ENCODE data around the gene THADA. TPM values are rescaled to one million over a fixed set of nuclear protein-coding genes. Genes with fewer than 3 reads are reported as not detected.
A peak's percentile ranks its signal among the peaks of the same experiment; 100 is the strongest.
"Not testable (repeated sequence)": the region's sequence is repeated elsewhere in the genome, so short reads cannot be mapped to it uniquely, and the experiment has no call there.

Gene THADA
- total and polyA plus RNA-seq, 9 donors: 14.4 to 24.3 (median 18.1) TPM

GRCh38 chr2:43289331-43289730 is 306.5 kb downstream of the THADA start:
- no CpG with 5 or more reads among the region's 4 CpGs for WGBS (ENCODE audit: insufficient coverage)
- Histone ChIP-seq H3K27ac (ENCODE audit: low read length) (no peak overlapping the region), H3K27me3 (ENCODE audit: control insufficient read depth, insufficient read depth, low read length) (no peaks in the 10 kb centered on the region), H3K4me3 (ENCODE audit: low read length) (no peak overlapping the region), H3K4me1 (ENCODE audit: control insufficient read depth, insufficient read depth, low read length) (no peaks in the 10 kb centered on the region), H3K9me3 (replicated peaks; ENCODE audit: control insufficient read depth, low read depth, low read length) (peaks cover 10% of the 10 kb centered on the region), H3K36me3 (ENCODE audit: control insufficient read depth, insufficient read depth, low read length) (peaks cover 37% of the 10 kb centered on the region)
- DNase-seq: no peak

- 78% methylated on average over 1 of the region's 4 CpGs for WGBS (ENCODE audit: insufficient coverage)
- peaks cover 15% of the 10 kb centered on the region for H3K9me3 ChIP-seq (replicated peaks; ENCODE audit: control insufficient read depth, low read depth, low read length)
- no peaks in the 10 kb centered on the region for H3K4me1 ChIP-seq (ENCODE audit: control insufficient read depth, insufficient read depth, low read length)
- H3K4me3 ChIP-seq (ENCODE audit: low read length): no peak overlapping the region
- H3K36me3 ChIP-seq (ENCODE audit: control insufficient read depth, insufficient read depth, low read length): peaks cover 43% of the 10 kb centered on the region
- no peak overlapping the region for H3K27ac ChIP-seq (ENCODE audit: low read length)
- no peak for DNase-seq
- no peaks in the 10 kb centered on the region for H3K27me3 ChIP-seq (ENCODE audit: control insufficient read depth, insufficient read depth, low read length)
Measured at GRCh38 chr2:43288417-43289305, 307.2 kb downstream of the THADA start.

- no peaks in the 10 kb centered on the region for H3K4me1 ChIP-seq (ENCODE audit: control insufficient read depth, insufficient read depth, low read length)
- no peaks in the 10 kb centered on the region for H3K27me3 ChIP-seq (ENCODE audit: control insufficient read depth, insufficient read depth, low read length)
- H3K36me3 ChIP-seq (ENCODE audit: control insufficient read depth, insufficient read depth, low read length): peaks cover 57% of the 10 kb centered on the region
- DNase-seq: no peak
- H3K27ac ChIP-seq (ENCODE audit: low read length): no peak overlapping the region
- no peak overlapping the region for H3K4me3 ChIP-seq (ENCODE audit: low read length)
- WGBS (ENCODE audit: insufficient coverage): 90% methylated on average over 2 of the region's 2 CpGs
- peaks cover 15% of the 10 kb centered on the region for H3K9me3 ChIP-seq (replicated peaks; ENCODE audit: control insufficient read depth, low read depth, low read length)
Measured at GRCh38 chr2:43285987-43286386, 309.9 kb downstream of the THADA start.

GRCh38 chr2:43284967-43285366 is 310.9 kb downstream of the THADA start:
- Histone ChIP-seq H3K36me3 (ENCODE audit: control insufficient read depth, insufficient read depth, low read length) (peaks cover 53% of the 10 kb centered on the region), H3K27me3 (ENCODE audit: control insufficient read depth, insufficient read depth, low read length) (no peaks in the 10 kb centered on the region), H3K4me1 (ENCODE audit: control insufficient read depth, insufficient read depth, low read length) (no peaks in the 10 kb centered on the region), H3K27ac (ENCODE audit: low read length) (no peak overlapping the region), H3K9me3 (replicated peaks; ENCODE audit: control insufficient read depth, low read depth, low read length) (peaks cover 15% of the 10 kb centered on the region), H3K4me3 (ENCODE audit: low read length) (no peak overlapping the region)
- no peak for DNase-seq
- no CpG with 5 or more reads among the region's 1 CpG for WGBS (ENCODE audit: insufficient coverage)

DNA sequence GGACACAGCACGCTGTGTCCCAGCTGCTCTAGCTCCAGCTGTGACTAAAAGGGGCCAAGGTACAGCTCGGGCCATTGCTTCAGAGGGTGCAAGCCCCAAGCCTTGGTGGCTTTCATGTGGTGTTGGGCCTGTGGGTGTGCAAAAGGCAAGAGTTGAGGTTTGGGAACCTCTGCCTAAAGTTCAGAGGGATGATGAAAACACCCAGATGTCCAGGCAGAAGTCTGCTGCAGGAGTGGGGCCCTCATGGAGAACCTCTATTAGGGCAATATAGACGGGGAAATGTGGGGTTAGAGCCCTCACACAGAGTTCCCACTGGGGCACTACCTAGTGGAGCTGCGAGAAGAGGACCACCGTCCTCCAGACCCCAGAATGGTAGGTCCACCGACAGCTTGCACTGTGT is 311.5 kb downstream of the THADA start:
- H3K27ac ChIP-seq (ENCODE audit: low read length); H3K27me3 ChIP-seq (ENCODE audit: control insufficient read depth, insufficient read depth, low read length); H3K4me3 ChIP-seq (ENCODE audit: low read length); H3K4me1 ChIP-seq (ENCODE audit: control insufficient read depth, insufficient read depth, low read length); DNase-seq: not testable (repeated sequence)
- 97% methylated on average over 6 of the region's 6 CpGs for WGBS (ENCODE audit: insufficient coverage)
- Histone ChIP-seq H3K36me3 (ENCODE audit: control insufficient read depth, insufficient read depth, low read length) (peaks cover 55% of the 10 kb centered on the region), H3K9me3 (replicated peaks; ENCODE audit: control insufficient read depth, low read depth, low read length) (peaks cover 15% of the 10 kb centered on the region)

DNA sequence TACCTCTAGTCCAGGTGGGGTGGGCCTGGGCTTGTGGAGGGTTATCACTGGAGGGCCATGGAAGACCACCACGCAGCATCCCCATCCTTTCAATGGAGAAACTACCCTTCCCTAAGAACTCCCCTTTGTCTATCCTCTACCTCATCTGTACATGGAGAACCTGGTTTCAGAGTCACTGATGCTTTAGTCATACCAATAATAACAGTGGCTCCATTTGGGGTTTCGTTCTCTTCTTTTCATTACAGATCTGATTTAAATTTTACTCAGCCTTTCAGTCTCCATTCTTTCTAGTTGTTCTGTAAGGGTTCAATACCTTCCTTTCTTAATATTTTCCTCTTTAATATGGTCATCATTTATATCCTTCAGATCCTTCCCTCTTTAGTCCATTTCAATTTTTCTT is 314.8 kb downstream of the THADA start:
- Histone ChIP-seq H3K9me3 (replicated peaks; ENCODE audit: control insufficient read depth, low read depth, low read length) (peaks cover 15% of the 10 kb centered on the region), H3K27me3 (ENCODE audit: control insufficient read depth, insufficient read depth, low read length) (no peaks in the 10 kb centered on the region), H3K4me3 (ENCODE audit: low read length) (no peak overlapping the region), H3K4me1 (ENCODE audit: control insufficient read depth, insufficient read depth, low read length) (peaks cover 23% of the 10 kb centered on the region), H3K36me3 (ENCODE audit: control insufficient read depth, insufficient read depth, low read length) (peaks cover 48% of the 10 kb centered on the region), H3K27ac (ENCODE audit: low read length) (no peak overlapping the region)
- DNase-seq: no peak
- WGBS (ENCODE audit: insufficient coverage): no CpG with 5 or more reads among the region's 2 CpGs

- Histone ChIP-seq H3K9me3 (replicated peaks; ENCODE audit: control insufficient read depth, low read depth, low read length) (peaks cover 6% of the 10 kb centered on the region), H3K27me3 (ENCODE audit: control insufficient read depth, insufficient read depth, low read length) (no peaks in the 10 kb centered on the region), H3K27ac (ENCODE audit: low read length) (no peak overlapping the region), H3K4me1 (ENCODE audit: control insufficient read depth, insufficient read depth, low read length) (peaks cover 30% of the 10 kb centered on the region), H3K36me3 (ENCODE audit: control insufficient read depth, insufficient read depth, low read length) (peaks cover 34% of the 10 kb centered on the region), H3K4me3 (ENCODE audit: low read length) (no peak overlapping the region)
- 93% methylated on average over 2 of the region's 8 CpGs for WGBS (ENCODE audit: insufficient coverage)
- DNase-seq: no peak
Measured at GRCh38 chr2:43279317-43279840, 316.5 kb downstream of the THADA start.

DNA sequence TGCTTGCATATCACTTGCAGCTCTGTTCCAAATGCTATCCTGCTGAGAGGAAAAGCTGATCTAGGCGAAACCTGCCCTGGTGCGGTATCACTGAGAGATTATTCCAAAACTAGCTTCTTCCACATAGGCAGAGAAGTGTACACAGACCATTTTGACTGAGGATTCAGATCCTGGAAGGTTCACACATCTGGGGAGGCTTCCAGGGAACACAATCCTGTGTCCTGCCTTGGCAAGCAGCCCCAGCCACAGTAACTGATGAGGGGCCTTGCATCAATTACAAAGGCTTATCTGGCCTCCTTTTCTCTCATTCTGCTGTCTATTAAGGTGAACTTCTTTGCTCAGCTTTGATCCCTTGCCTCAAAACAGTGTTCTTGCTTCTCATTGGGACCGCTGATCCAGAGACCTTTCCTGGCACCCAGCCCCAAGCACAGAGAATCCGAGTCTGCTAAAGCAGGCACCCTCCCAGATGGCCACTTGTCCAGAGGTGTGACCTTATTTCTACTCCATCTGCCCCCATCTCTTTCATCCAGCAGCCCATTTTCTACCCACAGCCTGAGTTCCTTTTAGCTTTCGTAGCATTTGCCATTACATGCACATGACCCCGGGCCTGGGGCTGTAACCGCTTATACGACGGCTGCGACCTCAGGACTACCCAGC is 317.1 kb downstream of the THADA start:
- Histone ChIP-seq H3K4me1 (ENCODE audit: control insufficient read depth, insufficient read depth, low read length) (peaks cover 30% of the 10 kb centered on the region), H3K9me3 (replicated peaks; ENCODE audit: control insufficient read depth, low read depth, low read length) (peaks cover under 1% of the 10 kb centered on the region), H3K36me3 (ENCODE audit: control insufficient read depth, insufficient read depth, low read length) (peaks cover 32% of the 10 kb centered on the region), H3K27me3 (ENCODE audit: control insufficient read depth, insufficient read depth, low read length) (no peaks in the 10 kb centered on the region), H3K4me3 (ENCODE audit: low read length) (no peak overlapping the region), H3K27ac (ENCODE audit: low read length) (peak overlapping the region; percentile 60)
- DNase-seq: peak; percentile 62
- 50% methylated on average over 7 of the region's 10 CpGs for WGBS (ENCODE audit: insufficient coverage)

DNA sequence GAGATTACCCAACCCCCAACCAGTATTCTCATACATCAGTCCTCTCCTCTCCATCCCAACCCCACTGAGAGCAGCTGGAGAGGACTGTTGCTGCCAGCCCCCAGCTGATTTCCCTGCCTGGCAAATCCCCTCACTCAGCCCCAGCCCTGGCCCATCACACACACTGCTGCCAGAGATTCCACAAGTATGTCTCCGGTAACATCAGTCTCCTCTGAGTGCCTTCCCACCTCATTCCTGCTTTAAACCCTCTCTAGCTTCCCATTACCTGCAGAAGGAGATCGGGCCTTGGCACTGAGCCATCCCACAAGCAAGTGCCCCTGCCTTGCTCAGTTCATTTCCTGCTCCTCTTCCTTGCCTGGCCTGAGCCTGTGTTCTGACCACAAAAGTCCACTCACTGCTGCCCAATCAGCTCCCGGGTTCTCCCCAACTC is 318.9 kb downstream of the THADA start:
- H3K36me3 ChIP-seq (ENCODE audit: control insufficient read depth, insufficient read depth, low read length): peaks cover 14% of the 10 kb centered on the region
- H3K27me3 ChIP-seq (ENCODE audit: control insufficient read depth, insufficient read depth, low read length): no peaks in the 10 kb centered on the region
- H3K9me3 ChIP-seq (replicated peaks; ENCODE audit: control insufficient read depth, low read depth, low read length): no peaks in the 10 kb centered on the region
- H3K4me1 ChIP-seq (ENCODE audit: control insufficient read depth, insufficient read depth, low read length): peaks cover 30% of the 10 kb centered on the region
- 39% methylated on average over 3 of the region's 3 CpGs for WGBS (ENCODE audit: insufficient coverage)
- peak overlapping the region; percentile 69 for H3K27ac ChIP-seq (ENCODE audit: low read length)
- no peak for DNase-seq
- no peak overlapping the region for H3K4me3 ChIP-seq (ENCODE audit: low read length)

DNA sequence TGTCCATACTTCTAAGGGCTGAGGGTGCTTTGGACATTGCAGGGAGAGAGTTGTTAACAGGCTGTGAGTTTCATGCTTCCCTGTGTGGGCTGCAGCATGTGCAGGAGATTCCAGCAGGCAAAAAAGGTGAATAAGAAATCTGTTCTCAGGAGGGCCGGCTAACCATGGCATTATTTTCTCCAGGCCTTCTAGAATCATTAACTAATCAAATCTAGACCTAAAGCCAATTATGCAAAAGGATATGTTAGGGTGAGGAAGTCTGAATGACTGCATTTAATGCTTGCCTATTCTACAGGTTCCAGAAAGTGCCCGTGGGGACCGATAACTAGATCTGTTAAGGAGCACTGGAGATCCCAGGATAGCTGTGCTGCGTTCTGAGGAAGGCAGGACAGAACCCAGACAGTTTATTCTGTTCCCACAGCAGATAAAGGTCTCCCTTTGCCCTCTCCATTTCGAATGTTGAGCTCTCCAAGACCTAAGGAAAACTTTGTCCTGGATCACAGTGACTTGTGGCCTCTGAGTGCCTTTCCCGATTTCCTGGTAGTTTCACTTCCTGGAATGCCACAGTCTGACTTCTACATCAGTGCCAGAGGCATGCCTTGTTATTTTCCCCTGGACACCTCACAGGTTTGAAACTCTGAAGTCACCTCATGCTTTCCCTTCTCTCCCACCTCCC is 319.4 kb downstream of the THADA start:
- Histone ChIP-seq H3K9me3 (replicated peaks; ENCODE audit: control insufficient read depth, low read depth, low read length) (no peaks in the 10 kb centered on the region), H3K27me3 (ENCODE audit: control insufficient read depth, insufficient read depth, low read length) (no peaks in the 10 kb centered on the region), H3K36me3 (ENCODE audit: control insufficient read depth, insufficient read depth, low read length) (peaks cover 10% of the 10 kb centered on the region), H3K4me1 (ENCODE audit: control insufficient read depth, insufficient read depth, low read length) (peaks cover 30% of the 10 kb centered on the region), H3K4me3 (ENCODE audit: low read length) (no peak overlapping the region), H3K27ac (ENCODE audit: low read length) (peak overlapping the region; percentile 69)
- 29% methylated on average over 5 of the region's 6 CpGs for WGBS (ENCODE audit: insufficient coverage)
- DNase-seq: no peak

Data from muscle of leg (tissue), 11 donors.